Activated CD4-positive, alpha-beta T cell treated with anti-CD3 and anti-CD28 coated beads, Interleukin-2, amount 10 ng/mL, durations not matched to agents 24 days and 14 days (primary cell): ENCODE measurements around the gene CCDC127. TPM values are rescaled to one million over a fixed set of nuclear protein-coding genes. Genes with fewer than 3 reads are reported as not detected.

ENCODE experiments used
- DNase-seq: peaks from one replicate; pipeline ENCODE4 v3.0.0; 2022
- H3K27ac Mint-ChIP-seq: one replicate; pipeline ENCODE4 v1.8.0; 2022; ENCODE audit warnings: mild to moderate bottlenecking, mixed read lengths
- H3K27me3 Mint-ChIP-seq: one replicate; pipeline ENCODE4 v1.8.0; 2022; ENCODE audit warnings: mixed read lengths
- H3K36me3 Mint-ChIP-seq: one replicate; pipeline ENCODE4 v1.8.0; 2022; ENCODE audit warnings: low read depth, mild to moderate bottlenecking, mixed read lengths
- H3K4me1 Mint-ChIP-seq: one replicate; pipeline ENCODE4 v1.8.0; 2021; ENCODE audit warnings: mixed read lengths
- H3K4me3 Mint-ChIP-seq: one replicate; pipeline ENCODE4 v1.8.0; 2022; ENCODE audit warnings: mild to moderate bottlenecking, moderate library complexity, mixed read lengths
- H3K9me3 Mint-ChIP-seq: one replicate; pipeline ENCODE4 v1.8.0; 2021; ENCODE audit warnings: mixed read lengths
- intact Hi-C: fragments of 100-400 bp; cut with micrococcal nuclease; formaldehyde crosslinking; loops from one replicate; pipeline ENCODE4 v1.15.1; 2023
- total RNA-seq: library from RNA; stranded (reverse); gene quantifications from 2 replicates; pipeline ENCODE4 v1.2.3, GENCODE V29; 2022

Gene CCDC127
- total RNA-seq, 1 donor from 2014 or later, result 7.7 TPM

DNA sequence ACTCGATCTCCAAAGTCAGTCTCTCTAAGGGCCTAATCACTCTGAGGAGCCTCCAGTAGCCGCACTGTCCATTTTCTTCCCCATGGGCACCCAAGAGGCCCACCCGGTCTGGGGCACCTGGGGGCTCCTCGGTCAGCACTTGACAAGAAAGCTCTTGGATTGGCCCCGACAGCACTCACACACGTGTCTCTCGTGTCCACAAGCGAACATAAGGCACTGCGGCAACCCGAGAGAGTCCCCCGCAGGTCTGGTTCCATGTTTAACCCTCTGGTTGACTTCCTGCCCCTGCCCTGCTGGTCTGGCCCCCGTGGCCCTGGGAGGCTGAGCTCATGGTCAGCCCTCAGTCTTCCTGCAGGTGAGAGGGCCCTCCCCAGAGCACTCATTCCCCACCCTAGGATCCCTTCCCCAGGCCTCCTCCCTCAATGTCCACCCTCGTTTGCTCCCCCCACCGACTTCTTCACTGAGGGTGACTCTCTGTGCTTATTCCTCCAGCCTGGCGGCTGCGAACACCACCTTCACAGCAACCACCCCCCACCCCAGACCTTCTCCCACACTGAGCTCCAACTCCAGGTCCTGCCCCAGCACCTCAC is 43.0 kb downstream of the CCDC127 start:
- intact Hi-C loops, result no loop called here
- H3K4me3 Mint-ChIP-seq, result no peak overlapping the region

DNA sequence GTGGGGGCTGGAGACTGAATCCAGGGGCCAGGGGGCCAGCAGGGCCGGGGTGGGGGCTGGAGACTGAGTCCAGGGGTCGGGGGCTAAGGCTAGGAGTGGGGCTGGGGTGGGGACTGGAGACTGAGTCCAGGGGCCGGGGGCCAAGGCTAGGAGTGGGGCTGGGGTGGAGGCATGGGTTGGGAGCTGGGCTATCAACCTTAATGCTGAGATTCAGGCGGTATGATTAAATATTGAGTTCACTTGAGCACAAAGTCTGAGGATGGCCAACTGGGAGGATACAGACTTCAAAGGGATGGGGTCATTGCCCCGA is 43.7 kb downstream of the CCDC127 start:
- Mint-ChIP-seq H3K36me3 (no peaks in the 10 kb centered on the region), H3K27ac (no peak overlapping the region), H3K4me1 (no peaks in the 10 kb centered on the region), H3K27me3 (peaks cover 3% of the 10 kb centered on the region), H3K9me3 (no peaks in the 10 kb centered on the region), H3K4me3 (no peak overlapping the region)
- intact Hi-C loops, result no loop called here
- DNase-seq, result no peak

More for the DNA sequence above, 43.0 kb downstream of the CCDC127 start:
- Mint-ChIP-seq H3K36me3 (no peaks in the 10 kb centered on the region), H3K4me1 (no peaks in the 10 kb centered on the region), H3K9me3 (no peaks in the 10 kb centered on the region), H3K27me3 (peaks cover 3% of the 10 kb centered on the region), H3K27ac (no peak overlapping the region)
- DNase-seq, result no peak

- no peak overlapping the region for H3K4me3 Mint-ChIP-seq
- peaks cover 3% of the 10 kb centered on the region for H3K27me3 Mint-ChIP-seq
- intact Hi-C loops, result no loop called here
Observed at GRCh38 chr5:173392-174290, 44.3 kb downstream of the CCDC127 start.

GRCh38 chr5:172841-173251 is 45.1 kb downstream of the CCDC127 start:
- Mint-ChIP-seq H3K9me3 (no peaks in the 10 kb centered on the region), H3K27me3 (no peaks in the 10 kb centered on the region), H3K27ac (no peak overlapping the region)

More at GRCh38 chr5:173392-174290, 44.3 kb downstream of the CCDC127 start:
- Mint-ChIP-seq H3K4me1 (no peaks in the 10 kb centered on the region), H3K36me3 (no peaks in the 10 kb centered on the region), H3K27ac (no peak overlapping the region), H3K9me3 (no peaks in the 10 kb centered on the region)
- DNase-seq, result no peak

GRCh38 chr5:172421-172820 is 45.5 kb downstream of the CCDC127 start:
- intact Hi-C loops, result no loop called here

More at GRCh38 chr5:172841-173251, 45.1 kb downstream of the CCDC127 start:
- no peak for DNase-seq
- intact Hi-C loops, result no loop called here
- no peak overlapping the region for H3K4me3 Mint-ChIP-seq
- no peaks in the 10 kb centered on the region for H3K4me1 Mint-ChIP-seq
- no peaks in the 10 kb centered on the region for H3K36me3 Mint-ChIP-seq

DNA sequence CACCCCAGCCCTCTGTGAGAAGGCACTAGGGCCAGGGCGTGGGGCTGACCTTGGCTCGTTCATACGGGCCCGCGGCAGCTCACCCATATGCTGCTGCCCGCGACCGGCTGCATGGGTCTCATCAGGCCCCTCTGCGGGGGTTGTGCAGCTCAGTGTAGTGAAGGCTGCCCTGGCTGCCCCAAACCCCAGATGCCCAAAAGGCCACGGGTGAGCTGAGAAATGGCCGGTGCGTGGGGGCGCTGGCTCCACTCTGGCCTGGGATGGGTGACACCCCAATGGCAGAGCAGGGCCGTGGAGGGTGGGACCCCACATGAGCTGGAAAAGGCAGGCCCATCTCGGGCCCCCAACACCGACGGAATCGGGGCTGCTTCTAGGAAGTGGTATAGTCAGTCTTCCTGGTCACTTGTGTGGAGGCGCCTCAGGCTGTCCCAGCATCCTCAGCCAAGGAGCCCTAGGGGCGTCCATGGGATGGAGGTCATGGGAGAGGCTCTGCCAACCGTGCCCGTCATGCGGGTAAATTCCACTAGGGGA is 46.1 kb downstream of the CCDC127 start:
- no peak for DNase-seq
- H3K4me1 Mint-ChIP-seq, result no peaks in the 10 kb centered on the region
- intact Hi-C loops, result no loop called here
- no peak overlapping the region for H3K4me3 Mint-ChIP-seq
- H3K36me3 Mint-ChIP-seq, result no peaks in the 10 kb centered on the region
- H3K9me3 Mint-ChIP-seq, result no peaks in the 10 kb centered on the region
- H3K27ac Mint-ChIP-seq, result no peak overlapping the region
- H3K27me3 Mint-ChIP-seq, result no peaks in the 10 kb centered on the region

More at GRCh38 chr5:172421-172820, 45.5 kb downstream of the CCDC127 start:
- no peak overlapping the region for H3K4me3 Mint-ChIP-seq
- no peaks in the 10 kb centered on the region for H3K4me1 Mint-ChIP-seq
- H3K27ac Mint-ChIP-seq, result no peak overlapping the region
- no peaks in the 10 kb centered on the region for H3K9me3 Mint-ChIP-seq
- H3K27me3 Mint-ChIP-seq, result no peaks in the 10 kb centered on the region
- H3K36me3 Mint-ChIP-seq, result no peaks in the 10 kb centered on the region
- no peak for DNase-seq

DNA sequence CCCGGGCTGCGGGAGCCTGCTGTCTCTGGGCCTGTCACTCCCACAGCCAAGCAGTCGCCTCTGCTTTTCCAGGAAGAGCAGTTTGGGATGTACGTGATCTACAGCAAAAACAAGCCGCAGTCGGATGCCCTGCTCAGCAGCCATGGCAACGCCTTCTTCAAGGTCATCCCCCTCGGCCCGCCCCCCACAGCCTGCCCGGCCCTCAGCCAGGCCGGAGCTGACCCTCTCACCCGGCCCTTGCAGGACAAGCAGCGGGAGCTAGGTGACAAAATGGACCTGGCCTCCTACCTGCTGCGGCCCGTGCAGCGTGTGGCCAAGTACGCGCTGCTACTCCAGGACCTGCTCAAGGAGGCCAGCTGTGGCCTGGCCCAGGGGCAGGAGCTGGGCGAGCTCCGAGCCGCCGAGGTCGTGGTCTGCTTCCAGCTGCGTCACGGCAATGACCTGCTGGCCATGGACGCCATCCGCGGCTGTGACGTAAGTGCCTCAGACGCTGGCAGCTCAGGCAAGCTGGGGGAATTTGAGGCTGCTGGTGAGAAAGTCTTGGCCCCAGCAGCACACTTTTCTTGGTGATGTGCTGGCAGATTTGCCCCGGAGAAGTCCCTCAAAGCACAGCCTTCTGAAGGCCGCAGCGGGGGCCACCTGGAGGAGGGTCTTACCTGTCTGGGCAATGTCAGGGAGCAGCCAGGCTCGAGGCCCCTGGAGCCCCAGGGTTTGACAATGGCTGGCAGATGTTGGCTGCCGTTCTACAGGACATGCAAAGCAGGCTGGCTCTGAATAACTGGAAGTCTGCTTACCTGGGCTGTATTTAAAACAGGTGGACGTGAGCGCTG is 46.8 kb downstream of the CCDC127 start:
- Mint-ChIP-seq H3K4me3 (no peak overlapping the region), H3K27me3 (no peaks in the 10 kb centered on the region), H3K4me1 (no peaks in the 10 kb centered on the region), H3K36me3 (no peaks in the 10 kb centered on the region), H3K27ac (no peak overlapping the region), H3K9me3 (no peaks in the 10 kb centered on the region)
- no peak for DNase-seq
- intact Hi-C loops, result no loop called here

GRCh38 chr5:169728-170094 is 48.2 kb downstream of the CCDC127 start:
- H3K4me3 Mint-ChIP-seq, result no peak overlapping the region

DNA sequence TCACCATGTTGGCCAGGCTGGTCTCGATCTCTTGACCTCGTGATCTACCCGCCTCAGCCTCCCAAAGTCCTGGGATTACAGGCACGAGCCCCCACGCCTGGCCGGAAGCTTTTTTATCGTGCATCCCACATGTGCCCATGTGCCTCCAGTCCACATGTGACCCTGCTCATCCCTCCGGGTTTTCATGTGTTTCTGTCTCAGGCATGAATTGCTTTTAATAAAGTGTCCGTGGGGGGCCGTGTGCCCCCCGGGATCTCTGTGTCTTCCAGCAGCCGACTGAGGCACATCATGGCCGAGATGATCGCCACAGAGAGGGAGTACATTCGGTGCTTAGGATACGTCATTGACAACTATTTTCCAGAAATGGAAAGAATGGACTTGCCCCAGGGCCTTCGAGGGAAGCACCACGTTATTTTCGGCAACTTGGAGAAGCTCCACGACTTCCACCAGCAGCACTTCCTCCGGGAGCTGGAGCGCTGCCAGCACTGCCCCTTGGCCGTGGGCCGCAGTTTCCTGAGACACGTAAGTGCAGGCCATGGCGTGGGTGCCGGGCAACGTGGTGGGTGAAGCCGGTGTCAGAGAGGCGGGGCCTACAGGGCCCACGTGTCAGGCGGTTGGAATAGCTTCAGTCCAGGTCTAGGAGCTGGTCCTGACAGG is 48.8 kb downstream of the CCDC127 start:
- no peak overlapping the region for H3K4me3 Mint-ChIP-seq
- H3K27ac Mint-ChIP-seq, result no peak overlapping the region
- no peaks in the 10 kb centered on the region for H3K4me1 Mint-ChIP-seq
- no peak for DNase-seq
- H3K9me3 Mint-ChIP-seq, result no peaks in the 10 kb centered on the region
- intact Hi-C loops, result no loop called here
- no peaks in the 10 kb centered on the region for H3K27me3 Mint-ChIP-seq
- no peaks in the 10 kb centered on the region for H3K36me3 Mint-ChIP-seq

More at GRCh38 chr5:169728-170094, 48.2 kb downstream of the CCDC127 start:
- Mint-ChIP-seq H3K36me3 (no peaks in the 10 kb centered on the region), H3K4me1 (no peaks in the 10 kb centered on the region), H3K27ac (no peak overlapping the region), H3K27me3 (no peaks in the 10 kb centered on the region), H3K9me3 (no peaks in the 10 kb centered on the region)
- intact Hi-C loops, result no loop called here
- DNase-seq, result no peak

DNA sequence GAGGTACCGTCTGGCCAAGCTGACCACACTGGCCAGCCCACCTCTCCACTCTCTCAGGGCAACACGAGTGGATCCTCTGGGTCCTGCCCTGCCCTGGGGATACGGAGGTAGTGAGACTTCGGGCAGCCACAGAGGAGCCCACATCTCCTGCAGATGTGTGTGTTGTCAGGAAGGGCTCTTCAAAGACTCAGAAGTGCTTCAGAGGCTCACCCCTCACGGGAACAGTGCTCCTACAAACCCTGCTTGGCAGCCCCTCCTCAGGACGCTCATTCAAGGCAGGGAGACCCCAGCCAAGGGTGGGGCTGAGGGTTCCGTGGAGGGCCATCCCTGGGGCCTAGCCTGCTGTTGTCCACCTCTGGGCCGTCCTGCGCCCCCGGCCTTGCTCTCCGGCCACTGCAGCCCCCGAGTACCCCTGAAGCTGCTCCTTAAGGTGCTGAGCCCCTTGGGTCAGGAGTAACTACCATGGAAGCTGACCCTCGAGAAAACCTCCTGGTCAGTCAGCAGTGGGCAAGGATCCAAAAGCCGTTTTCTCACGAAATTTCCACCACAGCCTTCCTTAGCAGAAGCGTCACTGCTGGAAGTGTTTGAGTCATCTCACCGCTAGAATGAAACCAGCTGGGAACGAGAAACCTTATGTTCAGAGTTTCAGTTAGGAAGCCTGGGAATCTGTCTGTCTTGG is 49.8 kb downstream of the CCDC127 start:
- Mint-ChIP-seq H3K9me3 (no peaks in the 10 kb centered on the region), H3K36me3 (no peaks in the 10 kb centered on the region), H3K4me1 (no peaks in the 10 kb centered on the region), H3K27me3 (no peaks in the 10 kb centered on the region), H3K4me3 (no peak overlapping the region), H3K27ac (no peak overlapping the region)
- intact Hi-C loops, result no loop called here
- DNase-seq, result no peak

GRCh38 chr5:167511-167910 is 50.4 kb downstream of the CCDC127 start:
- Mint-ChIP-seq H3K27me3 (no peaks in the 10 kb centered on the region), H3K36me3 (no peaks in the 10 kb centered on the region)
- intact Hi-C loops, result no loop called here

GRCh38 chr5:166441-167372 is 51.2 kb downstream of the CCDC127 start:
- Mint-ChIP-seq H3K27ac (no peak overlapping the region), H3K9me3 (no peaks in the 10 kb centered on the region), H3K4me3 (no peak overlapping the region), H3K27me3 (no peaks in the 10 kb centered on the region), H3K36me3 (no peaks in the 10 kb centered on the region), H3K4me1 (no peaks in the 10 kb centered on the region)
- no peak for DNase-seq
- intact Hi-C loops, result no loop called here

More at GRCh38 chr5:167511-167910, 50.4 kb downstream of the CCDC127 start:
- DNase-seq, result no peak
- H3K4me3 Mint-ChIP-seq, result no peak overlapping the region
- no peaks in the 10 kb centered on the region for H3K4me1 Mint-ChIP-seq
- no peaks in the 10 kb centered on the region for H3K9me3 Mint-ChIP-seq
- no peak overlapping the region for H3K27ac Mint-ChIP-seq
